Mesenchymal stem cell (in vitro differentiated cells and primary cell): Measurements from ENCODE around the gene PRPF19.

Experiments used
- DNase-seq: peaks from one replicate; pipeline ENCODE4 v3.0.0-alpha.2; 2013
- H2AFZ ChIP-seq: one replicate; pipeline ENCODE4 v1.6.1; 2013; ENCODE audit warnings: low read depth, mild to moderate bottlenecking, control low read depth, inconsistent platforms, low read length, moderate library complexity
- H2AK5ac ChIP-seq: 2 replicates; pipeline ENCODE4 v1.6.1; 2013; ENCODE audit warnings: low read length, moderate library complexity, mild to moderate bottlenecking, inconsistent platforms; ENCODE audit not compliant: severe bottlenecking
- H2BK120ac ChIP-seq: one replicate; pipeline ENCODE4 v1.6.1; 2013; ENCODE audit warnings: low read depth, mild to moderate bottlenecking, inconsistent platforms, low read length, moderate library complexity
- H2BK12ac ChIP-seq, 2 experiments: one replicate each; pipeline ENCODE4 v1.6.1; 2013; ENCODE audit warnings: inconsistent platforms in 2 of 2, low read length in 2 of 2, mild to moderate bottlenecking in 2 of 2, moderate library complexity in 2 of 2, control low read depth in 1 of 2
- H2BK15ac ChIP-seq: one replicate; pipeline ENCODE4 v1.6.1; 2013; ENCODE audit warnings: mild to moderate bottlenecking, low read depth, inconsistent platforms; ENCODE audit not compliant: poor library complexity, severe bottlenecking
- H2BK5ac ChIP-seq: 2 replicates; pipeline ENCODE4 v1.6.1; 2013; ENCODE audit warnings: low read depth, mild to moderate bottlenecking, low read length, control low read depth, inconsistent platforms; ENCODE audit not compliant: poor library complexity, severe bottlenecking
- H3K14ac ChIP-seq, 2 experiments: one replicate each; pipeline ENCODE4 v1.6.1; 2013; ENCODE audit warnings: inconsistent platforms in 2 of 2, low read length in 2 of 2, control low read depth in 1 of 2, mild to moderate bottlenecking in 1 of 2, moderate library complexity in 1 of 2
- H3K18ac ChIP-seq, 2 experiments: one replicate each; pipeline ENCODE4 v1.6.1; 2013; ENCODE audit warnings: inconsistent platforms in 2 of 2, low read length in 2 of 2, control low read depth in 1 of 2, low read depth in 1 of 2, mild to moderate bottlenecking in 1 of 2
- H3K23ac ChIP-seq, 2 experiments: one replicate each; pipeline ENCODE4 v1.6.1; 2013; ENCODE audit warnings: inconsistent platforms in 2 of 2, low read length in 2 of 2, mild to moderate bottlenecking in 2 of 2, moderate library complexity in 2 of 2, control low read depth in 1 of 2
- H3K27ac ChIP-seq: 2 replicates; pipeline ENCODE4 v1.5.1; 2013; ENCODE audit warnings: mild to moderate bottlenecking, moderate library complexity, low read length, control low read depth, inconsistent platforms; ENCODE audit not compliant: poor library complexity, severe bottlenecking
- H3K27me3 ChIP-seq, 2 experiments: 2 replicates each; pipeline versions ENCODE4 v1.6.1 to v1.7.0; 2013; ENCODE audit warnings: low read length in 2 of 2, mild to moderate bottlenecking in 2 of 2, moderate library complexity in 2 of 2, control low read depth in 1 of 2, inconsistent platforms in 1 of 2; ENCODE audit not compliant: control insufficient read depth in 1 of 2, insufficient read depth in 1 of 2
- H3K36me3 ChIP-seq, 2 experiments: 2 replicates each; pipeline versions ENCODE4 v1.6.1 to v1.7.0; 2013; ENCODE audit warnings: low read length in 2 of 2, control low read depth in 1 of 2, inconsistent platforms in 1 of 2, low read depth in 1 of 2, mild to moderate bottlenecking in 1 of 2; ENCODE audit not compliant: insufficient read depth in 2 of 2, control insufficient read depth in 1 of 2
- H3K4ac ChIP-seq, 2 experiments: one replicate each; pipeline ENCODE4 v1.6.1; 2013; ENCODE audit warnings: inconsistent platforms in 2 of 2, low read length in 2 of 2, mild to moderate bottlenecking in 2 of 2, moderate library complexity in 2 of 2, control low read depth in 1 of 2, low read depth in 1 of 2
- H3K4me1 ChIP-seq: 2 replicates; pipeline ENCODE4 v1.6.1; 2013; ENCODE audit warnings: low read depth, low read length, control low read depth; ENCODE audit not compliant: control insufficient read depth, insufficient read depth
- H3K4me2 ChIP-seq: 2 replicates; pipeline ENCODE4 v1.6.1; 2013; ENCODE audit warnings: low read length, mild to moderate bottlenecking, inconsistent platforms; ENCODE audit not compliant: poor library complexity, severe bottlenecking
- H3K4me3 ChIP-seq, 2 experiments: 2 replicates each; pipeline versions ENCODE4 v1.5.1 to v1.7.0; 2013; ENCODE audit warnings: low read length in 2 of 2, mild to moderate bottlenecking in 2 of 2, control low read depth in 1 of 2, low read depth in 1 of 2; ENCODE audit not compliant: insufficient read depth in 1 of 2
- H3K79me1 ChIP-seq: replicated peaks from 2 replicates; pipeline ENCODE4 v1.6.1; 2013; ENCODE audit warnings: mild to moderate bottlenecking, control low read depth, low read length, inconsistent platforms; ENCODE audit not compliant: poor library complexity, severe bottlenecking
- H3K9ac ChIP-seq: 2 replicates; pipeline ENCODE4 v1.7.0; 2013; ENCODE audit warnings: mild to moderate bottlenecking, low read length, moderate library complexity
- H3K9me3 ChIP-seq: 2 replicates; pipeline ENCODE4 v1.7.0; 2013; ENCODE audit warnings: mild to moderate bottlenecking, low read length; ENCODE audit not compliant: control insufficient read depth
- H4K8ac ChIP-seq: one replicate; pipeline ENCODE4 v1.6.1; 2013; ENCODE audit warnings: inconsistent platforms, mild to moderate bottlenecking, low read length, moderate library complexity
- H4K91ac ChIP-seq: one replicate; pipeline ENCODE4 v1.6.1; 2013; ENCODE audit warnings: mild to moderate bottlenecking, low read length, inconsistent platforms
- WGBS: methylation state at CpG from one replicate; pipeline ENCODE4 v1.1.7; 2013; ENCODE audit warnings: mixed read lengths; 5-methylcytosine and 5-hydroxymethylcytosine counted together

The PRPF19 gene

DNA sequence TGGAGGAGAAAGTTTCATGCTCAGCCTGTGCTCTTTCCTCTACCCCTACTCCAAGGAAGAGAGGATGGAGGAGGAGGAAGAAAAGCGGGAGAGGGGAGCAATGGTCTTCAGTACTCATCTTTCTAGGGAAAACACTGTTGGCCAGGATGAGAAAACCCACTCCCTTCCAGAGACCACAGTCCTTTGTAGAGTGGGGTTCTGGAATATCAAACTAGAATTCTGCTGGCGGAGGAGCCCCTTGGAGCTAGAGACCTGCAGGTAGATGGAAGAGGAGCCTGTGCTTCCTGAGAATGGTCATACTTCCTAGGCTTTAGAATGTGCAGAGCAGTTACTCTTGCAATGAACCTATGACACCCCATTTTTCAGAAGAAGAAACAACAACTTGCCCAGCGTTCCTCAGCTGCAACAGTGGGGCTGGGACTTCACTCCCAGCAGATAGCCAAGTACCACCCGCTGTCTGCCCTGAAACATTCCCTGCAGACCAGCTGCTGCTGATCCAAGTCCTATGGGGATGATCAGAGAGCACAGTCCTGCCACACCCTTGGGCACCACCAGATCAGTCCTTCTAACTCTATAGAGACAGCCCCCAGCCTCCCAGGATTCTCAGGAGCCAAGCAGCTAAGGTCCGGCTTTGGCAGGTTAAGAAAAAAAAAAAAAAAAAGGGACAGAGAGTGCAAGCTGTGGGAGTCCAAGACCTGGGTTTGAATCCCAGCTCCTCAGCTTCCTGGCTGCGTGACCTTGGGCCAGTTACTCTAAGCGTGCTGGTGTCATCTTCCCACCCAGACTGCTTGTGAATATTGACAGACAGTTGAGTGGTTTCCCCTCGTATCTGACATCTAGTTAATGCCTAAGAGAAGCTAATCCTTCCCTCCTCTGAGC, 51.3 kb downstream of the PRPF19 start:
- Histone ChIP-seq H3K79me1 (no peaks in the 10 kb centered on the region), H3K36me3 (peaks cover 26 to 36% of the 10 kb centered on the region in 2 experiments), H2BK120ac (no peak overlapping the region), H3K14ac (no peak overlapping the region), H3K23ac (no peak overlapping the region), H4K8ac (no peak overlapping the region), H2BK12ac (no peak overlapping the region), H3K4ac (no peak overlapping the region), H3K27me3 (no peaks in the 10 kb centered on the region), H3K18ac (no peak overlapping the region), H2AFZ (no peak overlapping the region), H3K9me3 (no peaks in the 10 kb centered on the region), H4K91ac (no peak overlapping the region), H3K4me1 (peaks cover 8% of the 10 kb centered on the region), H3K4me3 (no peak overlapping the region), H3K4me2 (no peak overlapping the region), H2BK5ac (no peak overlapping the region), H2BK15ac (no peak overlapping the region), H3K27ac (no peak overlapping the region), H3K9ac (no peak overlapping the region), H2AK5ac (no peak overlapping the region)
- DNase-seq, result no peak
- WGBS, result 88% methylated on average over 5 of the region's 8 CpGs

DNA sequence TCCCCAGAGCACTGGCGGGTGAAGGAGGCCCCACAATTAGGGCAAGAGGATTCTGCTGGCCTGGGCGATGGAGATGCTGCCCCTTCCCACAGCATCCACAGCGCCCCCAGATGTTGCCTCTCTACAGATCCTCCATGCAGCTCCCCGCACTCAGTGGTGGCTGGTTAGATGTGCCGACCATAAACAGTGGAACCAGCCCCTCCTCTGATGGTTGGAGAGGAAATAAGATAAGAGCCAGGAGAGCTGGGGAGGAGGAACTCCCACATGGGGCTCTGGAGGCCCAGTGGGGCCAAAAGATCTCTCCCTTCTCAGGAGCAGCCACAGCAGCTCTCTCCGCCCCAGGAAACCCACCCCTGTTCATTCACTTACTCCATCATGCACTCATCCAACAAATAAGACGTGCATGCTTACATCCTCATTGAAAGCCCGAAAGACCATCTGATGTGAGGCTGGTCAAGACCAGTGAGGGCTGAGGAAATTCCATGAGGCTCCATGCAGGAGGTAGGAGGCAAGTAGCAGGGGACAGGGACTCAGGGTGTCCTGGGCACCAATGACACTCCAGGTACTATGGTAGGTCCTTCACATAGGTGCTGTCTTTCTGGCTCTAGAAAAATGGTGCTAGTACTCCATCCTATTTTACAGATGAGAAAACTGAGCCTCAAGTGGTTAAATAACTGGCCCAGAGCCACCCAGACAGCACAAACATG, 52.1 kb downstream of the PRPF19 start:
- no peak overlapping the region for H3K4me2 ChIP-seq
- H3K4me3 ChIP-seq, result no peak overlapping the region
- H3K27ac ChIP-seq, result no peak overlapping the region
- H3K9me3 ChIP-seq, result no peaks in the 10 kb centered on the region
- H2AFZ ChIP-seq, result no peak overlapping the region
- no peak overlapping the region for H2BK5ac ChIP-seq
- H2BK120ac ChIP-seq, result no peak overlapping the region
- no peaks in the 10 kb centered on the region for H3K79me1 ChIP-seq
- H3K27me3 ChIP-seq, result no peaks in the 10 kb centered on the region
- WGBS, result 86% methylated on average over 6 of the region's 8 CpGs
- H3K4ac ChIP-seq, result no peak overlapping the region
- no peak overlapping the region for H4K91ac ChIP-seq
- peak overlapping the region; percentile 31 for H2BK15ac ChIP-seq
- peaks cover 34 to 43% of the 10 kb centered on the region in 2 experiments for H3K36me3 ChIP-seq
- H3K18ac ChIP-seq, result no peak overlapping the region
- H2AK5ac ChIP-seq, result no peak overlapping the region
- no peak overlapping the region for H3K23ac ChIP-seq
- no peak overlapping the region for H2BK12ac ChIP-seq
- no peak overlapping the region for H3K9ac ChIP-seq
- H3K4me1 ChIP-seq, result peaks cover 8% of the 10 kb centered on the region
- no peak overlapping the region for H4K8ac ChIP-seq
- DNase-seq, result no peak
- H3K14ac ChIP-seq, result no peak overlapping the region

DNA sequence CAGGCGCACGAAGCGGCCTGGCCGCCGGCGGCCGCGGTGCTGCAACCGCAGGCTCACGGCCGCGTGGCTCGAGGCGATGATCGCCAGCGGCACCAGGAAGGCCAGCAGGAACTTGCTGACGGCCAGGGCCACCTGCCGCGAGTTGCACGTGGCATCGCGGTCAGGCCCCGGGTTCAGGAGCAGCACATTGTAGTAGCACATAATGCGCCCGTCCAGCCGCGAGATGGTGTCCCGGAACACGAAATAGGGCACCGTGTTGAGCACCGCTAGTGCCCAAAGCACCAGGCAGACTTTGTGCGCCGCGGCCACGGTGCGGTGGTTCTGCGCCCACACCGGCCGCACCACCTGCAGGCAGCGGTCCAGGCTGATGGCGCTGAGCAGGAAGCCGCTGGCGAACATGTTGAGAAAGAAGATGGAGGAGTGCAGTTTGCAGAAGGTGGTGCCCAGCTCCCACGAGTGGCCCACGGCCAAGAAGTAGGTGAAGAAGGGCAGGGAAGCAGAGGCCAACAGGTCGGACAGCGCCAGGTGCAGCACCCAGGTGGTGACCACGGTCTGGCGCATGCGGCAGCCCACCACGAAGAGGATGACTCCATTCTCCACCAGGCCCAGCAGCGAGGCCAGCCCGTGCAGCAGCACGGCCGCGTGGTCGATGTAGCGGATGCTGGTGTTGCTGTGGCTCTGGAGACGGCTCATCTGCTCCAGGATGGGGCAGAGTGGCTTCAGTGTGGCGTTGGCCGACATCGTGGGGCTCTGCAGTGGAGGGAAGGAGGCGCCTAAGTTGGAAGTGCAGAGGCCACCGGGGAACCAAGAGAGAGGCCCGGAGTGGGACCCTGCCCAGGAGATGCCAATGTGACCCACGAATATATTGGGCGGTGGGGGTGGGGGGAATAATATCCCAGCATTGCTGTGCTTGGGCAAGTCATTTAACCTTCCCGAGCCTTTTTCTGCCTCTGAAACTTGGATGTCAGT, 53.1 kb downstream of the PRPF19 start:
- Histone ChIP-seq H3K4me3 (no peak overlapping the region), H3K14ac (no peak overlapping the region)
- 98% methylated on average over 67 of the region's 68 CpGs for WGBS

More for the DNA sequence above, 53.1 kb downstream of the PRPF19 start:
- Histone ChIP-seq H2AK5ac (no peak overlapping the region), H2BK15ac (no peak overlapping the region), H3K9ac (no peak overlapping the region), H3K27me3 (no peaks in the 10 kb centered on the region), H3K79me1 (peaks cover 6% of the 10 kb centered on the region), H3K9me3 (no peaks in the 10 kb centered on the region), H3K23ac (no peak overlapping the region), H4K8ac (no peak overlapping the region), H2AFZ (no peak overlapping the region), H3K4me2 (no peak overlapping the region), H3K4me1 (peaks cover 5% of the 10 kb centered on the region), H3K36me3 (peaks cover 44 to 54% of the 10 kb centered on the region in 2 experiments), H4K91ac (no peak overlapping the region), H3K18ac (no peak overlapping the region), H2BK5ac (no peak overlapping the region), H2BK120ac (no peak overlapping the region), H3K4ac (no peak overlapping the region), H2BK12ac (no peak overlapping the region), H3K27ac (no peak overlapping the region)
- no peak for DNase-seq
